Measurements from ENCODE around the gene GSTP1.
A peak's percentile ranks its signal among the peaks of the same experiment; 100 is the strongest.
"Not testable (repeated sequence)": the region's sequence is repeated elsewhere in the genome, so short reads cannot be mapped to it uniquely, and the experiment has no call there.

GSTP1 gene

GRCh38 chr11:67597458-67597857, 13.8 kb downstream of the GSTP1 start:
- not testable (repeated sequence) for DNase-seq (ENCODE audit: low read depth, low spot score)

GRCh38 chr11:67597963-67598362, 14.4 kb downstream of the GSTP1 start:
- DNase-seq (ENCODE audit: low read depth, low spot score), result not testable (repeated sequence)

DNA sequence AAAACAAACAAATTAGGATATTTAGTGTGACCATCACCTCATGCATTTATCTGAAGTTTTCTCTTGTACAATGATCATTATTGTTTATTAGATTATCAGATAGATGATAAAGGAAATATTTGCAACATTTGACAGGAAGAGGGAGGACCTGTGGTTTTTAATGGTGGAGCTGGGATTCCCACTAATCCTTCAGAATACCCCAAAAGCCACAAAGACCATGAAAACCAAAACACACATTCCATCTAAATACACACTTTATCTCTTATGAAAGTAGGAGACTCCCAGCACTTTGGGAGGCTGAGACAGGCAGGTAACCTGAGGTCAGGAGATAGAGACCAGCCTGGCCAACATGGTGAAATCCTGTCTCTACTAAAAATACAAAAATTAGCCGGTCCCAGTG, 15.5 kb downstream of the GSTP1 start:
- no peak for DNase-seq (ENCODE audit: low read depth, low spot score)

GRCh38 chr11:67600324-67601029, 16.9 kb downstream of the GSTP1 start:
- no peak for DNase-seq (ENCODE audit: low read depth, low spot score)

DNA sequence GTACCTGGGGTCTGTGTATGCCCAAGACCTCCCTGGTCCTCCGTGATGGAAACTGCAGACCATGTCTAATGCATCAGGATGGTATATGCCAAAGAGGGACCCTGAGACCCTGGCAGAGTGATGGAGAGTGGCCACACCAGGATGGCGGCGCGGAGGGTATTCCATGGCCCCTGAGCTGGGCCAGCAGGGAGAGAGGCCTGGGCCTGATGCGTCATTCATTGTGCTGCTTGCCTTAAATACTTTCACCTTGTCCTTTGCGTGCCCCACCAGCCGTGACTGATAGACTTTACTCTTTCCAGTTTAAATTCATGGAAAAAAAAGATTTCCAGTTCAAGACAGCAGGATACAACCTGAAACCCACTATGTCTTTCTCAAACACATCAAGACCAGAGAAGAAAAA, 17.5 kb downstream of the GSTP1 start:
- no peak for DNase-seq (ENCODE audit: low read depth, low spot score)

DNA sequence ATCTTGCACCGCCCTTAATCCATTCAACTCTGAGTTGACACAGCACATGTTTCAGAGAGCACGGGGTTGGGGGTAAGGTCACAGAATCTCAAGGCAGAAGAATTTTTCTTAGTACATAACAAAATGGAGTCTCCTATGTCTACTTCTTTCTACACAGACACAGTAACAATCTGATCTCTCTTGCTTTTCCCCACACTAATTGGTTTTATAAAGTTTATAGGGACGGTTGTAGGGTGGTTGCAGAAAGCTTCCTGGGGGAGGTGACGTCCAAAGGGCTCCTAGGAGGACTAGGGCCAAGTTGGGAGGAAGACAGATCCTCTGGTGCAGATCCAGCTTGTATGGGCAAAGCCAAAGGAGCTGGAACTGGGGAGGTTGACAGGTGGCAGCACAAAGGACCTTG, 20.5 kb downstream of the GSTP1 start:
- not testable (repeated sequence) for DNase-seq (ENCODE audit: low read depth, low spot score)

GRCh38 chr11:67604815-67605214, 21.2 kb downstream of the GSTP1 start:
- no peak for DNase-seq (ENCODE audit: low read depth, low spot score)

DNA sequence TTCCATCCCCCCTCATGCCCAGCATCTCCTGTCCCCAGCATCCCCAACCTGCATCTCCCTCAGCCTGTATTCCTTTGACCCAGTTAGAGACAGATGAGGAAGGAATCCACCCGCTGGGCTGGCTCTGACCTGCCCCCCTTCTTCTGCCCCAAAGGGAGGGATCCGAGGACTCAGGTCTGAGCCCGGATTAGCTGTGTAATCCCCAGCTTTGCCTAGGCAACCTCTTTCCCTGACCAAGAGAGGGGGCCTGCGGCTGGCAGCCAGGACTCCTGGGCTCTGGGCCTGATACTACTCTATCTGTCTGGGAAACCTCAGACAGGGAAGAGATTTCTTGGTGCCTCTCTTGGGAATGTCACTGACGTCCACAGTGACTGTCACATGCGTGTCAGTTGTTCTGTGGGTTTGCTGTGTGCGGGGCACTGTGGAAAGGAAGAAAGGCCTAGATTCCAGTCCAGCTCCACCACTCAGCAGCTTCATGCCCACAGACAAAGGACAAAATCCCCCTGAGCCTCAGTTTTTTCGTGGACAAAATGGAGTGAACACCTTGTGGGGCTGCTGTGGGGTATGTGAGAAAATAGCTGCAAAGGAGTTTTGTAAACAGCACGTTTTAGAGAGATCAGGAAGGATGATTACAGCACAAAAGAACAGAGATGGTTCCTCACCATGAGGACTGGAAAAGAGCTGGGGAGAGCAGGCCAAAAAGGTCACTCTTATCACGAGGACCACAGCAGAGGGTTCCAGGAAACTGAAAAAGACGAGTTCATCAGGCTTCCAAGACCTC, 21.8 kb downstream of the GSTP1 start:
- no peak for DNase-seq (ENCODE audit: low read depth, low spot score)

DNA sequence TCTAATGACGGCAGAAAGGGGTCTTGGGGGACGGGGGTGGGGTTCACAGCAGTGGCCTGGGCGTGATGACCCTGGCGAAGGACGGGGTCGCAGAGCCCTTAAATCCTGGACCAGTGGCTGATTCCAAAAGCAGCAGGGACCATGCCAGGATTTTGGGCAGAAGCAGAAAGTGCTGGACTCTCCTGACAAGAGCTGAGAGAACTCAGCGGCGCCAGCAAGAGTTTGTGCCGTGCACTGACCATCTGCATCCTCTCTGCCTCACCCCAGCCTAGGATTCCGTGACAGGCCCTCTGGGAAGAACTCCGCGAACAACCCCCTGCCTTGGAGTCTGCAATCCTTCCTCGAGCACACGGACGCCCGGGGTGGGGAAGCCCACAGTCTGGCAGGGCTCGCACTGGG, 22.5 kb downstream of the GSTP1 start:
- DNase-seq (ENCODE audit: low read depth, low spot score), result no peak

GRCh38 chr11:67606492-67607295, 23.1 kb downstream of the GSTP1 start, which contains the start of gene NDUFV1:
NDUFV1 (plus strand) TSS chr11:67606936; CDS start chr11:67607005, 69 bp downstream.
- DNase-seq (ENCODE audit: low read depth, low spot score), result peak; percentile 75

DNA sequence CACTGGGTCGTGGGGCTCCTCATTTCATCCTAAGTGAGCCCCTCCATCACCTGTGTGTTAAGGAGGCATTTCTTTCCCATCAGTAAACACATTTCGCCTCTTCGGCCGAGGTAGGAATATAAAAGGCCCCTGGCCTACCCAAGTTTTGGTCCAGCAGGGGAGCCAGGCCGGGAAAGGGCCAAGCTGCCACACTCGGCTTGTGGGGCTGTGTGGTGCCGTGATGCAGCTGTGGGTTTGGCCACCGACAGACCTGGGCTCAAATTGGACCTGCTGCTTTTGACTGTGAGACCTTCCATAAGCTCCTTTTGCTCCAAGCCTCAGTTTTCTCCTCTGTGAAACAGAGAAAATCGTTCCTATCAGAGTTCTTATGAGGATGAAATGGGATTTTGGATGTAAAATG, 23.9 kb downstream of the GSTP1 start:
- DNase-seq (ENCODE audit: low read depth, low spot score), result no peak

GRCh38 chr11:67608486-67608885, 24.9 kb downstream of the GSTP1 start:
- no peak for DNase-seq (ENCODE audit: low read depth, low spot score)

DNA sequence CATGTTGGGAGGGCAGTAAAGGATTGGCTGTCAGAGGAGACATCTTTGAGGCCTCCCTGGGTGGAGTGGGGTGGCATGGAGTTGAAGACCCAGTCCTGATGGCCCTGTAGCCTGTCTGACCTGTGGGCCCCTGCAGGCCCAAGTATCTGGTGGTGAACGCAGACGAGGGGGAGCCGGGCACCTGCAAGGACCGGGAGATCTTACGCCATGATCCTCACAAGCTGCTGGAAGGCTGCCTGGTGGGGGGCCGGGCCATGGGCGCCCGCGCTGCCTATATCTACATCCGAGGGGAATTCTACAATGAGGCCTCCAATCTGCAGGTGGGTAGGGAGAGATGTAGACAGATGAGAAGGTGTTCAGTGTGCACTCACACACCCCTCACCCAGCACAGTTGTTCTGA, 25.7 kb downstream of the GSTP1 start:
- DNase-seq (ENCODE audit: low read depth, low spot score), result no peak

DNA sequence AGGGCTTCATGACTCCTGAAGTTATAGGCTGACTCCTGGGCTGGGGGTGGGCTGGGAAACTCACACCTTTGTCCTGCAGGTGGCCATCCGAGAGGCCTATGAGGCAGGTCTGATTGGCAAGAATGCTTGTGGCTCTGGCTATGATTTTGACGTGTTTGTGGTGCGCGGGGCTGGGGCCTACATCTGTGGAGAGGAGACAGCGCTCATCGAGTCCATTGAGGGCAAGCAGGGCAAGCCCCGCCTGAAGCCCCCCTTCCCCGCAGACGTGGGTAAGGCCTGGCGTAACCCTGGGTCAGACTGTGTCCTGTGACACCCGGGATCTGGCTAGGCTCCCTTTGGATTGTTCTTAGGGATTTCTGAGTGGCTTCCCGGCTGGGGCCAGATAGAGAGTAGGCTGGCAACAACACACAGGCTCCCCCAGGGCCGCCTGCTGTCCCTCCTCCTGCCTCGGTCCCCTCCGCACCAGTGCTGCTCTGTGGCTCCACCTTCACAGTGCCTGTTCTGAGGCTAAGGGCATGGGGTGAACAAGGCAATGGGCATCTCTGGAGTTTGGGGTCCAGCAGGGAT, 26.8 kb downstream of the GSTP1 start:
- DNase-seq (ENCODE audit: low read depth, low spot score), result no peak

GRCh38 chr11:67611165-67611564, 27.6 kb downstream of the GSTP1 start:
- no peak for DNase-seq (ENCODE audit: low read depth, low spot score)

GRCh38 chr11:67611704-67612587, 28.3 kb downstream of the GSTP1 start:
- DNase-seq (ENCODE audit: low read depth, low spot score), result no peak

- no peak for DNase-seq (ENCODE audit: low read depth, low spot score)
Measured at GRCh38 chr11:67612751-67613150, 29.1 kb downstream of the GSTP1 start.

DNA sequence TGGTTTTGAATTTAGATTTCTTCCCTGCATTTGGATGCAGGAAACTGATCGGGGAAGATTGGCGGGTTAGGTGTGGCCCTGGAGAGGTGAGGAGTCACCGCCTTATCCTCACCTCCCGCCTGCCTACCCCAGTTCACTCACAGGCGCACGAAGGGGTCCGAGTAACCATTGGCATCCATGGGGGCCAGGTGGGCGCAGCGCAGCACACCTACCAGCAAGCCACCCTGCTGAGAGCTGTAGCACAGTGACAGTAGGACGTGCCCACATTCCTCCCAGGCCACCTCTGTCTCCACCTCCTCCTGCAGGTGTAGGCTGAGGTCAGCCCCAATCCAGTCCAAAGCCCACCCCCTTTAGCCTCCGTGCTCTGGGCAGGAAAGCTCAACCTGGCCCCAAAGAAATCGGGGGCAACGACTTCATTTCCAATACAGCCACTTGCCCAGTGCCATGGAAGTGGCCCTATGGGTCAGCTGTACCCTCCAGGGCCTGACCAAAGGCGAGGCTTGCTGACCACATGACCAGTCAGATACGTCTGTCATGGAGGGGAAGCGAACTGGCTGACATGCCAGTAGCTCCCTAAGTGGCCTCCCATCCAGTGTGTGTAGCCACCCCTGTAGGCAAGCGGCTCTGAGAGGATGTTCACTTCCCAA, 29.8 kb downstream of the GSTP1 start:
- DNase-seq (ENCODE audit: low read depth, low spot score), result no peak

DNA sequence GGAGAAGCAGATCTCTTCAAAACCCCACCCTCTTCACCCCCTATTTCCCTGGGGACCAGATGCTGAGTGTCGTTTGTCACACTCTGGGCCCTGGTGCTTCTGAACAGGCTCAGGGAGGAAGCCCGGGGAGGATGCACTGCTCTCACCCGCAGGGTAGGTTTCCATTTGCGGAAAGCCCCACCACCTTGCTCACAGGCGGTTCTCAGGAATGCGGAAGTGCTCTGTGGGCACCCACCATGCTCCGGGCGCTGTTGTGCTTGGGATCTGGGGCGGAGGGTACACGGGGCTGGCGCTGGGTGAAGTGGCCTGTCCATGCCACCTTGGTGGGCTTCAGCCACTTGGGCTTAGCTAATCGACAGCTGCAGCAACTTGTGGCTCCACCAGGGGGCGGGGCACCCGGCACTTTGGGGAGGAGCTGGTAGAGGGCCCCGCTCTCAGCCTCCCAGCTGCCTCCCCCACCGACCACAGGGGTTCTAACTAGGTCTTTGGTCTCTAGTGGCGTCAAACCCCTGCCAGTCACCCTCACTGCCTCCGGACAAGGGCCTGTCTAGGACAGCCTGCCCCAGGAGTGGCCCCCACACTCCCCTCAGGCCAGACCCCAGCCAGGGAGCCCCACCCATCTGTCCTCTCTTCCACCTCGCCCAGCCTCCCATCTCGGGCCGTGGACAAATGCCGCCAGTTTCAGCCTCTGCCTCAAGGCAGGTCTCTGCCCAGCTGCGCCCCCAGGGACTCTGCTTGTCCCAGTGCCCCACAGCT, 30.5 kb downstream of the GSTP1 start:
- no peak for DNase-seq (ENCODE audit: low read depth, low spot score)

Data from brain pericyte (primary cell).